Neural cell (in vitro differentiated cells): ENCODE data around the gene DUS2.

Experiments used
- EP300 ChIP-seq: fragments of 450-650 bp; conservative IDR thresholded peaks from 2 replicates; pipeline ENCODE4 v1.6.1; 2014; ENCODE audit warnings: antibody characterized with exemption, mild to moderate bottlenecking, moderate library complexity; ENCODE audit not compliant: poor library complexity, severe bottlenecking
- EZH2 ChIP-seq: fragments of 200-600, 300-800 bp; shearing (Covaris generic), sonication (generic); IDR thresholded peaks from 2 replicates; pipeline ENCODE4 v1.6.1; 2014; ENCODE audit warnings: antibody characterized with exemption, low read length, borderline replicate concordance, mild to moderate bottlenecking; ENCODE audit not compliant: insufficient read depth, poor library complexity, severe bottlenecking
- MXI1 ChIP-seq: fragments of 450-650 bp; conservative IDR thresholded peaks from 2 replicates; pipeline ENCODE4 v1.6.1; 2014; ENCODE audit warnings: antibody characterized with exemption, mild to moderate bottlenecking; ENCODE audit not compliant: poor library complexity, severe bottlenecking
- POLR2AphosphoS5 ChIP-seq: IDR thresholded peaks from 2 replicates; pipeline ENCODE4 v1.6.1; 2012
- SMC3 ChIP-seq: fragments of 450-650 bp; conservative IDR thresholded peaks from 2 replicates; pipeline ENCODE4 v1.6.1; 2014; ENCODE audit warnings: antibody characterized with exemption, mild to moderate bottlenecking, moderate library complexity; ENCODE audit not compliant: poor library complexity
- TF ChIP-seq, protein P1 (sequence below): fragments of 450-650 bp; IDR thresholded peaks from 2 replicates; pipeline ENCODE4 v1.5.1; 2014; ENCODE audit warnings: antibody characterized with exemption, mild to moderate bottlenecking, moderate library complexity; ENCODE audit not compliant: poor library complexity, severe bottlenecking
- TF ChIP-seq, protein P2 (sequence below): IDR thresholded peaks from 2 replicates; pipeline ENCODE4 v1.6.1; 2012; ENCODE audit warnings: borderline replicate concordance

DNA sequence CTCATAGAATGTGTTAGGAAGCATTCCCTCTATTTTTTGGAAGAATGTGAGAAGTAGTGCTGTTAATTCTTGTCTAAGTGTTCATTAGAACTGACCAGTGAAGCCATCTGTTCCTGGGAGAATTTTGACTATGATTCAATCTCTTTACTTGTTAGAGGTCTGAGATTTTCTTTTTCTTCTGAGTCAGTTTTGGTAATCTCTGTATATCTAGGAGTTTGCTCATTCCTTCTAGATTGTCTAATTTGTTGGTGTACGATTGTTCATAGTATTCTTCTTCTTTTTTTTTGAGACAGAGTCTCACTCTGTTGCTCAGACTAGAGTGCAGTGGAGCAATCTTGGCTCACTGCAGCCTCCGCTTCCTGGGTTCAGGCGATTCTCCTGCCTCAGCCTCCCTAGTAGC lies 82.5 kb downstream of the DUS2 start:
- TF ChIP-seq SMC3 (no peak), POLR2AphosphoS5 (no peak), EZH2 (no peak), MXI1 (no peak), EP300 (no peak)
- TF ChIP-seq, protein P1, sequence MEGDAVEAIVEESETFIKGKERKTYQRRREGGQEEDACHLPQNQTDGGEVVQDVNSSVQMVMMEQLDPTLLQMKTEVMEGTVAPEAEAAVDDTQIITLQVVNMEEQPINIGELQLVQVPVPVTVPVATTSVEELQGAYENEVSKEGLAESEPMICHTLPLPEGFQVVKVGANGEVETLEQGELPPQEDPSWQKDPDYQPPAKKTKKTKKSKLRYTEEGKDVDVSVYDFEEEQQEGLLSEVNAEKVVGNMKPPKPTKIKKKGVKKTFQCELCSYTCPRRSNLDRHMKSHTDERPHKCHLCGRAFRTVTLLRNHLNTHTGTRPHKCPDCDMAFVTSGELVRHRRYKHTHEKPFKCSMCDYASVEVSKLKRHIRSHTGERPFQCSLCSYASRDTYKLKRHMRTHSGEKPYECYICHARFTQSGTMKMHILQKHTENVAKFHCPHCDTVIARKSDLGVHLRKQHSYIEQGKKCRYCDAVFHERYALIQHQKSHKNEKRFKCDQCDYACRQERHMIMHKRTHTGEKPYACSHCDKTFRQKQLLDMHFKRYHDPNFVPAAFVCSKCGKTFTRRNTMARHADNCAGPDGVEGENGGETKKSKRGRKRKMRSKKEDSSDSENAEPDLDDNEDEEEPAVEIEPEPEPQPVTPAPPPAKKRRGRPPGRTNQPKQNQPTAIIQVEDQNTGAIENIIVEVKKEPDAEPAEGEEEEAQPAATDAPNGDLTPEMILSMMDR = no peak
- TF ChIP-seq, protein P2, sequence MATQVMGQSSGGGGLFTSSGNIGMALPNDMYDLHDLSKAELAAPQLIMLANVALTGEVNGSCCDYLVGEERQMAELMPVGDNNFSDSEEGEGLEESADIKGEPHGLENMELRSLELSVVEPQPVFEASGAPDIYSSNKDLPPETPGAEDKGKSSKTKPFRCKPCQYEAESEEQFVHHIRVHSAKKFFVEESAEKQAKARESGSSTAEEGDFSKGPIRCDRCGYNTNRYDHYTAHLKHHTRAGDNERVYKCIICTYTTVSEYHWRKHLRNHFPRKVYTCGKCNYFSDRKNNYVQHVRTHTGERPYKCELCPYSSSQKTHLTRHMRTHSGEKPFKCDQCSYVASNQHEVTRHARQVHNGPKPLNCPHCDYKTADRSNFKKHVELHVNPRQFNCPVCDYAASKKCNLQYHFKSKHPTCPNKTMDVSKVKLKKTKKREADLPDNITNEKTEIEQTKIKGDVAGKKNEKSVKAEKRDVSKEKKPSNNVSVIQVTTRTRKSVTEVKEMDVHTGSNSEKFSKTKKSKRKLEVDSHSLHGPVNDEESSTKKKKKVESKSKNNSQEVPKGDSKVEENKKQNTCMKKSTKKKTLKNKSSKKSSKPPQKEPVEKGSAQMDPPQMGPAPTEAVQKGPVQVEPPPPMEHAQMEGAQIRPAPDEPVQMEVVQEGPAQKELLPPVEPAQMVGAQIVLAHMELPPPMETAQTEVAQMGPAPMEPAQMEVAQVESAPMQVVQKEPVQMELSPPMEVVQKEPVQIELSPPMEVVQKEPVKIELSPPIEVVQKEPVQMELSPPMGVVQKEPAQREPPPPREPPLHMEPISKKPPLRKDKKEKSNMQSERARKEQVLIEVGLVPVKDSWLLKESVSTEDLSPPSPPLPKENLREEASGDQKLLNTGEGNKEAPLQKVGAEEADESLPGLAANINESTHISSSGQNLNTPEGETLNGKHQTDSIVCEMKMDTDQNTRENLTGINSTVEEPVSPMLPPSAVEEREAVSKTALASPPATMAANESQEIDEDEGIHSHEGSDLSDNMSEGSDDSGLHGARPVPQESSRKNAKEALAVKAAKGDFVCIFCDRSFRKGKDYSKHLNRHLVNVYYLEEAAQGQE = no peak
